ENCODE measurements around the gene EFCAB11. TPM values are rescaled to one million over a fixed set of nuclear protein-coding genes. Genes with fewer than 3 reads are reported as not detected.

EFCAB11 gene
- total RNA-seq, 4 donors from 2014 or later: 3.3 to 15.6 (median 6.9) TPM

DNA sequence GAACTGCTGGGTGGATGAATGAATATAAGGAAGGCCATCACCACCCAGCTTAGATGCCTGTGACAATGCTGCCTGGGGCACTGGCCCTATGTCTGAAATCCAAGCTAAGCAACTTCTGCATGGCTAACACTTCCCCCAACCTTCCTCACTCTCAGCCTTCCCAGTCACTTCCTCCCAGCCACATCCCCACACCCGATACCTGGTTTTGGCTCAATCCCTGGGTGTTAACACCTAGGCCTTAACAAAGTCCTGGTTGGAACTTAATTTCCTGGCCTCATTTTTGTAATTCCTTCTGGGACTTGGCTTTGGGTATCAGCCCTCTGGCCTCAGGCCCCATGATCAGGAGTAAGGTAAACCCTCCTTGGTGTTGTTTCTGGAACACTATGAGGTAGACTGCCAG, 110.0 kb downstream of the EFCAB11 start:
- TF ChIP-seq, protein P1, sequence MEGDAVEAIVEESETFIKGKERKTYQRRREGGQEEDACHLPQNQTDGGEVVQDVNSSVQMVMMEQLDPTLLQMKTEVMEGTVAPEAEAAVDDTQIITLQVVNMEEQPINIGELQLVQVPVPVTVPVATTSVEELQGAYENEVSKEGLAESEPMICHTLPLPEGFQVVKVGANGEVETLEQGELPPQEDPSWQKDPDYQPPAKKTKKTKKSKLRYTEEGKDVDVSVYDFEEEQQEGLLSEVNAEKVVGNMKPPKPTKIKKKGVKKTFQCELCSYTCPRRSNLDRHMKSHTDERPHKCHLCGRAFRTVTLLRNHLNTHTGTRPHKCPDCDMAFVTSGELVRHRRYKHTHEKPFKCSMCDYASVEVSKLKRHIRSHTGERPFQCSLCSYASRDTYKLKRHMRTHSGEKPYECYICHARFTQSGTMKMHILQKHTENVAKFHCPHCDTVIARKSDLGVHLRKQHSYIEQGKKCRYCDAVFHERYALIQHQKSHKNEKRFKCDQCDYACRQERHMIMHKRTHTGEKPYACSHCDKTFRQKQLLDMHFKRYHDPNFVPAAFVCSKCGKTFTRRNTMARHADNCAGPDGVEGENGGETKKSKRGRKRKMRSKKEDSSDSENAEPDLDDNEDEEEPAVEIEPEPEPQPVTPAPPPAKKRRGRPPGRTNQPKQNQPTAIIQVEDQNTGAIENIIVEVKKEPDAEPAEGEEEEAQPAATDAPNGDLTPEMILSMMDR (IDR thresholded peaks at IDR 0.05): no peak
- TF ChIP-seq POLR2A (IDR thresholded peaks at IDR 0.05): no peak
- H3K9me3 ChIP-seq: no peaks in the 10 kb centered on the region
- H3K27me3 ChIP-seq: no peaks in the 10 kb centered on the region
- H3K4me1 ChIP-seq: no peaks in the 10 kb centered on the region
- H3K27ac ChIP-seq: no peak overlapping the region
- DNase-seq: no peak
- H3K4me3 ChIP-seq: no peak overlapping the region
- no peaks in the 10 kb centered on the region for H3K36me3 ChIP-seq

GRCh38 chr14:89842837-89843236, 111.7 kb downstream of the EFCAB11 start:
- no peaks in the 10 kb centered on the region for H3K27me3 ChIP-seq
- H3K27ac ChIP-seq: peak overlapping the region in 1 of 4 donors; percentile 64
- no peaks in the 10 kb centered on the region for H3K4me1 ChIP-seq
- no peak for TF ChIP-seq POLR2A (IDR thresholded peaks at IDR 0.05)
- TF ChIP-seq, protein P1 (IDR thresholded peaks at IDR 0.05): no peak
- DNase-seq: peak in 1 of 3 donors; percentile 66
- H3K4me3 ChIP-seq: no peak overlapping the region
- H3K36me3 ChIP-seq: no peaks in the 10 kb centered on the region
- H3K9me3 ChIP-seq: no peaks in the 10 kb centered on the region

GRCh38 chr14:89841851-89842250, 112.7 kb downstream of the EFCAB11 start:
- H3K9me3 ChIP-seq: no peaks in the 10 kb centered on the region
- no peak for DNase-seq
- H3K27me3 ChIP-seq: no peaks in the 10 kb centered on the region
- no peak overlapping the region for H3K27ac ChIP-seq
- no peaks in the 10 kb centered on the region for H3K36me3 ChIP-seq
- H3K4me3 ChIP-seq: no peak overlapping the region
- no peaks in the 10 kb centered on the region for H3K4me1 ChIP-seq
- TF ChIP-seq, protein P1 (IDR thresholded peaks at IDR 0.05): peak in 1 of 6 experiments; percentile 26
- TF ChIP-seq POLR2A (IDR thresholded peaks at IDR 0.05): no peak

DNA sequence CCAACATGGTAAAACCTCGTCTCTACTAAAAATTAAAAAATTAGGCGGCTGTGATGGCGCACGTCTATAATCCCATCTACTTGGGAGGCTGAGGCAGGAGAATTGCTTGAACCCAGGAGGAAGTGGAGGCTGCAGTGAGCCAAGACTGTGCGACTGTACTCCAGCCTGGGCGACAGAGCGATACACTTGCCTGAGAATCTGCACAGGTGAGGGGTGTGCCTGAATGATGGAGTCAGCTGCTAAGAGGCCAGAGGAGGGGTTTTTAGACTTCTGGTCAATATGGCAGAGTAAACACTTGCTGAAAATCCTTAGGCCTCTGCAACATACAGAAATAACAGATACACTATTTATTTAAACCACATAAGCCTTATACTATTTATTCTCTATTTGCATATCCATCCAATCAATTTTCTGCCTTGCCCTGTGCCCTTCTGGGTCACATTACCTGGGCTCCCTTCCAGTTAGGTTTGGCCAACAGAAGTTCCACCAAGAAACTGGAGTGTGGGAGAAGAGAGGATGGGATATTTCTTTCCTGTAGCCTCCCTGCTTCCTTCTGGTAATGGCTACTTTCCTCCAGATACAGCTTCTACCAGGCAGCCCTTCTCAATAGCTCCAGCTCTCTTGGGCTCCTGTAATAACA, 117.6 kb downstream of the EFCAB11 start:
- TF ChIP-seq POLR2A (IDR thresholded peaks at IDR 0.05): no peak
- TF ChIP-seq, protein P1 (IDR thresholded peaks at IDR 0.05): no peak
- Histone ChIP-seq H3K9me3 (no peaks in the 10 kb centered on the region), H3K36me3 (no peaks in the 10 kb centered on the region), H3K4me1 (no peaks in the 10 kb centered on the region), H3K27me3 (no peaks in the 10 kb centered on the region), H3K27ac (no peak overlapping the region), H3K4me3 (no peak overlapping the region)
- no peak for DNase-seq

- H3K4me1 ChIP-seq: no peaks in the 10 kb centered on the region
- no peaks in the 10 kb centered on the region for H3K9me3 ChIP-seq
- no peak for TF ChIP-seq POLR2A (IDR thresholded peaks at IDR 0.05)
- TF ChIP-seq, protein P1 (IDR thresholded peaks at IDR 0.05): no peak
- H3K4me3 ChIP-seq: no peak overlapping the region
- no peak overlapping the region for H3K27ac ChIP-seq
- no peak for DNase-seq
- H3K36me3 ChIP-seq: no peaks in the 10 kb centered on the region
- no peaks in the 10 kb centered on the region for H3K27me3 ChIP-seq
Measured at GRCh38 chr14:89833661-89834060, 120.9 kb downstream of the EFCAB11 start.
